Astrocyte (in vitro differentiated cells and primary cell): ENCODE data around the gene FRYL. TPM values are rescaled to one million over a fixed set of nuclear protein-coding genes. Genes with fewer than 3 reads are reported as not detected.
"Not testable (repeated sequence)": the region's sequence is repeated elsewhere in the genome, so short reads cannot be mapped to it uniquely, and the experiment has no call there.

Source experiments
- DNase-seq: peaks from one replicate; pipeline ENCODE4 v3.0.0-alpha.2; 2010; ENCODE audit warnings: low read depth
- FAIRE-seq: peaks from 2 replicates; lab custom pipeline; 2011; peaks lifted over from hg19 to GRCh38; lab: Jason Lieb, UNC
- H2AFZ ChIP-seq: 2 replicates; pipeline ENCODE4 v1.6.0; 2012; ENCODE audit warnings: low read depth, low read length, inconsistent platforms
- H3K27ac ChIP-seq: 2 replicates; pipeline ENCODE4 v1.5.1; 2011; ENCODE audit warnings: low read depth, low read length, inconsistent platforms
- H3K27me3 ChIP-seq: 2 replicates; pipeline ENCODE4 v1.6.0; 2011; ENCODE audit warnings: low read length, inconsistent platforms; ENCODE audit not compliant: insufficient read depth
- H3K36me3 ChIP-seq: 2 replicates; pipeline ENCODE4 v1.5.1; 2011; ENCODE audit warnings: low read length, inconsistent platforms; ENCODE audit not compliant: insufficient read depth
- H3K4me1 ChIP-seq: 2 replicates; pipeline ENCODE4 v1.5.1; 2011; ENCODE audit warnings: low read length, inconsistent platforms; ENCODE audit not compliant: insufficient read depth
- H3K4me2 ChIP-seq: 2 replicates; pipeline ENCODE4 v1.6.0; 2012; ENCODE audit warnings: low read length, inconsistent platforms
- H3K4me3 ChIP-seq: 2 replicates; pipeline ENCODE4 v1.5.1; 2011; ENCODE audit warnings: low read depth, mild to moderate bottlenecking, low read length, inconsistent platforms; ENCODE audit not compliant: insufficient read depth
- H3K79me2 ChIP-seq: 2 replicates; pipeline ENCODE4 v1.6.0; 2012; ENCODE audit warnings: mild to moderate bottlenecking, low read length, inconsistent platforms; ENCODE audit not compliant: insufficient read depth
- H3K9ac ChIP-seq: 2 replicates; pipeline ENCODE4 v1.6.0; 2012; ENCODE audit warnings: mild to moderate bottlenecking, low read length, inconsistent platforms
- H3K9me3 ChIP-seq: 2 replicates; pipeline ENCODE4 v1.5.1; 2012; ENCODE audit warnings: low read depth, mild to moderate bottlenecking, low read length, inconsistent platforms; ENCODE audit not compliant: insufficient read depth
- H4K20me1 ChIP-seq: 2 replicates; pipeline ENCODE4 v1.6.0; 2012; ENCODE audit warnings: low read length, inconsistent platforms; ENCODE audit not compliant: insufficient read depth
- H3K27ac Mint-ChIP-seq: one replicate; pipeline ENCODE4 v1.8.0; 2021; ENCODE audit warnings: mild to moderate bottlenecking, mixed read lengths; ENCODE audit not compliant: unreplicated experiment
- H3K27me3 Mint-ChIP-seq: one replicate; pipeline ENCODE4 v1.8.0; 2021; ENCODE audit warnings: low read depth, mixed read lengths; ENCODE audit not compliant: unreplicated experiment
- H3K36me3 Mint-ChIP-seq: one replicate; pipeline ENCODE4 v1.8.0; 2021; ENCODE audit warnings: low read depth, mixed read lengths; ENCODE audit not compliant: unreplicated experiment
- H3K4me1 Mint-ChIP-seq: one replicate; pipeline ENCODE4 v1.8.0; 2021; ENCODE audit warnings: low read depth, mixed read lengths; ENCODE audit not compliant: unreplicated experiment
- H3K4me3 Mint-ChIP-seq: one replicate; pipeline ENCODE4 v1.8.0; 2021; ENCODE audit warnings: mild to moderate bottlenecking, moderate library complexity, mixed read lengths; ENCODE audit not compliant: unreplicated experiment
- H3K9me3 Mint-ChIP-seq: one replicate; pipeline ENCODE4 v1.8.0; 2021; ENCODE audit warnings: mild to moderate bottlenecking, mixed read lengths; ENCODE audit not compliant: unreplicated experiment
- EZH2 ChIP-seq: IDR thresholded peaks from 2 replicates; pipeline ENCODE4 v1.6.1; 2012; ENCODE audit warnings: mild to moderate bottlenecking, low read length, inconsistent platforms; ENCODE audit not compliant: insufficient read depth
- total RNA-seq: library from RNA; stranded (reverse); gene quantifications from 2 replicates; pipeline ENCODE4 v1.2.1, GENCODE V29; 2021
- TF ChIP-seq, protein P1 (sequence below): IDR thresholded peaks from 2 replicates; pipeline ENCODE4 v1.5.1; 2011; ENCODE audit warnings: low read depth, mild to moderate bottlenecking, inconsistent platforms, low read length, moderate library complexity; ENCODE audit not compliant: insufficient read depth

The FRYL gene
- total RNA-seq, 1 donor from 2014 or later: 70.0 TPM

DNA sequence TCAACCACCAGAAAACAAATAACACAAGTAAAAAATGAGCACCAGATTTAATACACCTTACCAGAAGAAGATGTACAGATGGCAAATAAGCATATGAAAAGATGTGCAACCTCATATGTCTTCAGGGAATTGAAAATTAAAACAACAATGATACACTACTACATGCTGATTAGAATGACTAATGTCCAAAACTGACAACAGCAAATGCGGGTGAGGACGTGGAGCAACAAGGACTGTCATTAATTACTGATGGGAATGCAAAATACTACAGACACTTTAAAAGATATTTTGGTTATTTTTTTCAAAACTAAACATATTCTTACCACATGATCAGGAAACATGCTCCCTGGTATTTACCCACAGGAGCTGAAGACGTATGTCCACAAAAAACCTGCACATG is 140.3 kb downstream of the FRYL start:
- H3K36me3 Mint-ChIP-seq: no peaks in the 10 kb centered on the region
- no peak overlapping the region for H3K4me3 ChIP-seq
- DNase-seq: no peak
- H3K27me3 ChIP-seq: no peaks in the 10 kb centered on the region
- no peaks in the 10 kb centered on the region for H3K9me3 Mint-ChIP-seq
- H3K79me2 ChIP-seq: peaks cover 47% of the 10 kb centered on the region
- H2AFZ ChIP-seq: no peak overlapping the region
- no peaks in the 10 kb centered on the region for H3K36me3 ChIP-seq
- FAIRE-seq: no peak
- H3K27me3 Mint-ChIP-seq: no peaks in the 10 kb centered on the region
- no peak for TF ChIP-seq EZH2
- TF ChIP-seq, protein P1, sequence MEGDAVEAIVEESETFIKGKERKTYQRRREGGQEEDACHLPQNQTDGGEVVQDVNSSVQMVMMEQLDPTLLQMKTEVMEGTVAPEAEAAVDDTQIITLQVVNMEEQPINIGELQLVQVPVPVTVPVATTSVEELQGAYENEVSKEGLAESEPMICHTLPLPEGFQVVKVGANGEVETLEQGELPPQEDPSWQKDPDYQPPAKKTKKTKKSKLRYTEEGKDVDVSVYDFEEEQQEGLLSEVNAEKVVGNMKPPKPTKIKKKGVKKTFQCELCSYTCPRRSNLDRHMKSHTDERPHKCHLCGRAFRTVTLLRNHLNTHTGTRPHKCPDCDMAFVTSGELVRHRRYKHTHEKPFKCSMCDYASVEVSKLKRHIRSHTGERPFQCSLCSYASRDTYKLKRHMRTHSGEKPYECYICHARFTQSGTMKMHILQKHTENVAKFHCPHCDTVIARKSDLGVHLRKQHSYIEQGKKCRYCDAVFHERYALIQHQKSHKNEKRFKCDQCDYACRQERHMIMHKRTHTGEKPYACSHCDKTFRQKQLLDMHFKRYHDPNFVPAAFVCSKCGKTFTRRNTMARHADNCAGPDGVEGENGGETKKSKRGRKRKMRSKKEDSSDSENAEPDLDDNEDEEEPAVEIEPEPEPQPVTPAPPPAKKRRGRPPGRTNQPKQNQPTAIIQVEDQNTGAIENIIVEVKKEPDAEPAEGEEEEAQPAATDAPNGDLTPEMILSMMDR: no peak
- peaks cover 5% of the 10 kb centered on the region for H3K4me1 ChIP-seq
- H3K4me2 ChIP-seq: no peak overlapping the region
- no peaks in the 10 kb centered on the region for H3K9me3 ChIP-seq
- peaks cover 10% of the 10 kb centered on the region for H3K4me1 Mint-ChIP-seq
- H3K9ac ChIP-seq: no peak overlapping the region
- H3K27ac Mint-ChIP-seq: no peak overlapping the region
- no peak overlapping the region for H3K4me3 Mint-ChIP-seq
- no peak overlapping the region for H3K27ac ChIP-seq
- peaks cover 18% of the 10 kb centered on the region for H4K20me1 ChIP-seq

DNA sequence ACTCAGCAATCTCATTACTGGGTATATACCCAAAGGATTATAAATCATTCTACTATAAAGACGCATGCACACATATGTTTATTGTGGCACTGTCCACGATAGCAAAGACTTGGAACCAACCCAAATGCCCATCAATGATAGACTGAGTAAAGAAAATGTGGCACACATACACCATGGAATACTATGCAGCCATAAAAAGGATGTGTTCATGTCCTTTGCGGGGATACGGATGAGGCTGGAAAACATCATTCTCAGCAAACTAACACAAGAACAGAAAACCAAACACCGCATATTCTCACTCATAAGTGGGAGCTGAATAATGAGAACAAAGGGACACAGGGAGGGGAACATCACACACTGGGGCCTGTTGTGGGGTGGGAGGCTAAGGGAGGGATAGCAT is 141.5 kb downstream of the FRYL start:
- not testable (repeated sequence) for H3K27me3 ChIP-seq, H3K4me3 ChIP-seq, H3K9me3 Mint-ChIP-seq, DNase-seq, H3K4me2 ChIP-seq, H3K27ac ChIP-seq, H3K36me3 Mint-ChIP-seq, FAIRE-seq, H3K36me3 ChIP-seq, H3K9me3 ChIP-seq, H3K9ac ChIP-seq, H3K27me3 Mint-ChIP-seq, H2AFZ ChIP-seq, H3K4me1 ChIP-seq, H3K4me3 Mint-ChIP-seq, H3K4me1 Mint-ChIP-seq, H3K27ac Mint-ChIP-seq
- H3K79me2 ChIP-seq: peaks cover 52% of the 10 kb centered on the region
- peaks cover 18% of the 10 kb centered on the region for H4K20me1 ChIP-seq

DNA sequence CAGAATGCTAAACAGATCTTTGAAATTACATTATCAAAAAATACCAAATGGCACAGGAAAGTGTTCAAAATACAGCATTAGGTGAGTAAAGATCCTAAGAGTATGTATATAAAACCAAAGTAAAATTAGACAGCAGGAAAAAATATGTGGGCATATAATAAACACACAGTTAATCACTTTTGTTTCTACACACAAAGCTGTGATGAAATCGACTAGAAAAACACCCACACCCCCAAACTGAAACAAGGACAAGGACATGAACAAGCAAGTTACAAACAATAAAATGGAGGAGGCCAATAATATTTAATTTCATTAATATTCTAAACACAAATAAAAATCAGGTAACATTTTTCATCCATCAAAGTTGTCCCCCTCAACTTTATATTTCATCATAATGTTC is 143.2 kb downstream of the FRYL start:
- Mint-ChIP-seq H3K4me3 (no peak overlapping the region), H3K36me3 (no peaks in the 10 kb centered on the region), H3K27ac (no peak overlapping the region), H3K9me3 (no peaks in the 10 kb centered on the region), H3K4me1 (peaks cover 2% of the 10 kb centered on the region), H3K27me3 (no peaks in the 10 kb centered on the region)
- H3K4me3 ChIP-seq: no peak overlapping the region
- H4K20me1 ChIP-seq: peaks cover 9% of the 10 kb centered on the region
- H2AFZ ChIP-seq: no peak overlapping the region
- no peak for TF ChIP-seq EZH2
- TF ChIP-seq, protein P1: no peak
- no peak overlapping the region for H3K27ac ChIP-seq
- no peak for FAIRE-seq
- no peak overlapping the region for H3K4me2 ChIP-seq
- DNase-seq: no peak
- no peak overlapping the region for H3K9ac ChIP-seq
- H3K79me2 ChIP-seq: peaks cover 47% of the 10 kb centered on the region
- no peaks in the 10 kb centered on the region for H3K27me3 ChIP-seq
- H3K36me3 ChIP-seq: no peaks in the 10 kb centered on the region
- H3K9me3 ChIP-seq: no peaks in the 10 kb centered on the region
- H3K4me1 ChIP-seq: peaks cover 5% of the 10 kb centered on the region
